ENCODE measurements around the gene KIF18B.

KIF18B gene

DNA sequence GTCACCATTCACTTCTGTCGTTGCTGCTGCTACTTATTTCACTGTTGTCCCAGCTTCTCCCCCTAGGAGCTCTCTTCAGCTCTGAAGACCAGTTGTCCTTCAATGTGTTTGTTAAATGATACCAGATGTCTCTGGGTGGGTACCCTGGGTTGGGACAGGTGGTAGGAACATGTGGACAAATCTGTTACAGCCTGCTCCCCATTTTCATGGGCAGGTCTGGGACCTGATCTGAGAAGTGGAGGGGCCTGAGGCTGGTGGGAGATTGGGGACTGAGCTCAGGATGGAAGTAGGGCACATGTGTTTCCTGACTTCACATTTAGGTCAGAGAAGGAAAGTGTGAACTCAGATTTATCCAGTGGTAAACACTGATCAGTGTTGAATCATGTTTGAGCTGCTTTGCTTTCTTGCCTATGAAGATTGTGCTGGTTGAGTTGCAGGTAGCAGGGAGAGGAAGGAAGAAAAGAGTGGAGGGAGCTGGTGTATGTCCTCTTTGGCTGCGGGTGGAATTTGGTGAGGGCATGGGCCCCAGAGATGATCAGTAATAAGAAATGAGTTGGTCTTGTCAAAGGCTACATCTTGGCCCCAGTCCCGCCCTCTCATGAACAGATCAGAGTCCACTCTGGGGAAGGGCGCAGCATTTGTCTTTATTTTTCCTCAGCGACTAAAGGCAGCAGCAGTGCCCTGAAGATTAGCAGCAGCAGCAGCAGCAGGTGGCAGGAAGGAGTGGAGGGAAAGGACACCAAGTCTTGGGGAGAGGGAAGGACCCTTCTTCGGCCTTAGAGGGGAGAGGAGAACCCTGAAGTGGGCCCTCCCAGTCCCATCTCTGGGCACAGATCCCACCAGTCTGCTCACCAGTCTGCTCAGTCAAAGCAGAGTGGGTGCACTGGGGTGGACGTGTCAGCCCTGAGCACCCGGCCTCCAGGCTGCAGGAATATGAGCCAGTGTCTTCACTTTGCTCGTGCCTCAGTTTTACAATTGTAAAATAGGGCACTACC is 42.3 kb downstream of the KIF18B start:
- DNase-seq (ENCODE audit: low read depth in 3 of 3): no peak

DNA sequence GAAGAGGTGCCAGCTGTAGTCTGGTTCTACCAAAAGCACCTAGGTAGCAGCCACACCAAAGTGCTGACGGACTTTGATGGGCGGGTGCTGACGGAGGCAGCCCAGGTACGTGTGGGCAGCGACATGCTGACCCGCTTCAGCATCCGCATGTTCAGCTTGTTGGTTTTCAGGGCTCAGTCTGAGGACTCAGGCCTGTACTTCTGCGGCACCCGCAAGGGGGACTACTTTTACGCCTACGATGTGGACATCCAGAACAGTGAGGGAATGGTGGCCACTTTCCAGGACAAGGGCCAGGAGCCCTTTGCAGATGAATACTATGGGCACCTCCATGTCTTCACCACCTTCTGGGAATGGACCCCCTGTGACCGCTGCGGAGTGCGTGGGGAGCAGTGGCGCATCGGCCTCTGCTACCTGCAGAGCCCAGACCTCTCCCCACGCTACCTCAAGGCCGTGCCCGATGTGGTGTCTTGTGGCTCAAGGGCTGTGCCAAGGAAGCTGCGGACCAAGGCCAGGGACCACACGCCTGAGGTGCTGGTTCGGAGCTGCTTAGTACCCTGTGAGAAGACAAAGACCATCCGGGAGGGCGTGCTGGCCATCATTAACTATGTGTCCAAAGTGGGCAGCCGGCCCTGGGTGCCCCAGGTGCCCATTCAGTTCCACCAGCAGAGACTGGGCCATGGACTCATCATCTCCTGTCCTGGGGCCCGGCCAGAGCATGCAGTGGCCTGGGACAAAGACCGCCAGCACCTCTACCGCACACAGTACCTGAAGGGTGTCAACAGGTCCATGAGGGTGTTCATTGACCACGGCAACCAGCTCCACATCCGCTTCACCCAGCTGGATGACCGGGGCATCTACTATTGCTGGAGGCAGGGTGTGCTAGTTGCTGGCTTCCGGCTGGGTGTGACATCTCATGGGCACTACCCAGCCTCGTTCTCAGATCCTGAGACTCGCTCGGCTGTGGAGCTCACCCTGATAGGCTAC is 43.3 kb downstream of the KIF18B start:
- DNase-seq (ENCODE audit: low read depth in 3 of 3): no peak

GRCh38 chr17:44903012-44903685 is 44.4 kb downstream of the KIF18B start:
- DNase-seq (ENCODE audit: low read depth in 3 of 3): no peak

DNA sequence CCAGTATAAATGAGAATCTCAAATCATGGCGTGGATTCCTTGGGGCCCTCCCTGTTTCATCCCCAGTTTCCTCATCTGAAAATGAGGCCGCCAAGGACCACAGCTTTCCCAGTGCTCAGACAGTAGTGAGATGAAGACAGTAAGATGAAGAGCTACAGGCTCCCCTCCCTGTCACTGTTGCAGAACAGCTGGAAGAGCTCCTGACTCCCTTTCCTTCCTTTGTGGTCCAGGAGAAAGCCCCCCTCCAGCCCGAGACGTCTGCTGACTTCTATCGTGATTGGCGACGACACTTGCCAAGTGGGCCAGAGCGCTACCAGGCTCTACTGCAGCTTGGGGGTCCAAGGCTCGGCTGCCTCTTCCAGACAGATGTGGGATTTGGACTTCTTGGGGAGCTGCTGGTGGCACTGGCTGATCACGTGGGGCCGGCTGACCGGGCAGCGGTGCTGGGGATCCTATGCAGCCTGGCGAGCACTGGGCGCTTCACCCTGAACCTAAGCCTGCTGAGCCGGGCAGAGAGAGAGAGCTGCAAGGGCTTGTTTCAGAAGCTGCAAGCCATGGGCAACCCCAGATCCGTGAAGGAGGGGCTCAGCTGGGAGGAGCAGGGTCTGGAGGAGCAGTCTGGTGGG is 45.3 kb downstream of the KIF18B start:
- no peak for DNase-seq (ENCODE audit: low read depth in 3 of 3)

DNA sequence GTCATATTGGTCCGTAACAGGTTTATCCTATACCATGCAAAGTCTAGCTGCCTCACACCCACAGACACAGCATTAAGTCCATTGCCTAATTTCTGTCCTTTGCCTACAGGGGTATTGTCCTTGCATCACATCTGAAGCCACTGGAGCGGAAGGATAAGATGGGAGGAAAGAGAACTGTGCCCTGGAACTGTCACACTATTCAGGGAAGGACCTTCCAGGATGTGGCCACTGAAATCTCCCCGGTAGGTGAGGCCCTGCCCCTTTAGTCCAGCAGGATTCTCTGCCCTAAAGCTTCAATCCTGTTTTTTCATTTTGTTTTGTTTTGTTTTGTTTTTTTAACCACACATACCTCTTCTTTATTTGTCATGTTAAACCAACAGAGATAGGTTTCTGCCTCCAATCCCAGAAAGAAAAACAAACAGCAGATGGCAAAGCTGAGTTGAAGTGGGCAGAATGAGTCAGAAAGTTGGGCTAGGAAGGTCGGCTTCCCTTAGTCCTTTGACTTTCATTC is 46.1 kb downstream of the KIF18B start:
- DNase-seq (ENCODE audit: low read depth in 3 of 3): no peak

DNA sequence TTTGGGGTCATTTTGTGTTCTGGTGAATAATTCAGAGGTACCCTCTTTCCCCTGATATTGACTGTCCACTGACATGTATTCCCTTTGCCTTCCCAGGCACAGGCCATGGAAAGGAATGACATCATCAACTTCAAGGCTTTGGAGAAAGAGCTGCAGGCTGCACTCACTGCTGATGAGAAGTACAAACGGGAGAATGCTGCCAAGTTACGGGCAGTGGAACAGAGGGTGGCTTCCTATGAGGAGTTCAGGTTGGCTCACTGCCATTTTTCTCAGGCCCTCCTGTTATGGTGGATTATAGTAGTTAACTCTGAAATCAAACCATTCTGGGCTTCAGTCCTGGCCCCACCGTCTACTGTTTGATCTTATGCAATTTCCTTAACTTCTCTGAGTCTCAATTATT is 46.7 kb downstream of the KIF18B start:
- no peak for DNase-seq (ENCODE audit: low read depth in 3 of 3)

DNA sequence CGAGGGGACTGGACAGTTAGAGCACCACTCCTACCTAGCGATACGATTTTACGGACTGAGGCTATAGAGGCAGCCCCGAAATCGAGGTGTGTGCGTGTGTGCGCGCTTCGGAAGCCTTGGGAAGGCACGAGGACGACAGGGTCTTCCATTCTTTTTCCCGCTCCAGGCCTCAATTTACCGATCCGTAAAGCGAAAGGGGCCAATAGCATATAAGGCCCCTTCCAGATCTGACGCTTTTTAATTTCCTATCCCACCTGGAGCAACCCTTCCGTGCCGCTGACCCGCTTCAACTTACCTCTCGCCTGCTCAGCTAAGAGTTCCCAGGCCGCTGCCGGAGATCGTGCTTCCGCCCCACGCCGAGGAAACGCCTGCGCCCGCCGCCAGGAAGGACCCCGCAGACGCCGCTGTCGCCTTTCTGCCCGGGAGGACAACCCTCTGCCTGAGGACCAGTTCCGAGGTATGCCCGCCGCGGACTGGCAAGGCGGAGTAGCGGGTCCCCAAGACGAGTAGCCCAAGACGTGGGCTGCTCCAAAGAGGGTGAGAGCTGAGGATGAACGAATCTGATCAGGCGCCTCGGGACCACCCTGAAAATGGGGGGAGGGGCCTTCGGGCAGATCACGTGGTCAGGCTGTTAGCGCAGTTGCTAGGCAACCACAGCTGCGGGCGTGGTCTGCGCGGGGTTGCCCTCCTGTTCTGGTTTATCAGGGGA is 48.3 kb downstream of the KIF18B start, which contains the start of gene EFTUD2:
Gene EFTUD2, minus strand, starts transcription at position 372 of the 709 bp plus-strand sequence. CDS start 4,924 bp downstream, outside the sequence.
- DNase-seq (ENCODE audit: low read depth in 3 of 3): peak; percentile 83 to 91 (median 87)

- no peak for DNase-seq (ENCODE audit: low read depth in 3 of 3)
Observed at GRCh38 chr17:44898768-44899073, 48.9 kb downstream of the KIF18B start.

GRCh38 chr17:44894642-44895041 is 52.9 kb downstream of the KIF18B start:
- no peak for DNase-seq (ENCODE audit: low read depth in 3 of 3)

GRCh38 chr17:44892250-44892649 is 55.3 kb downstream of the KIF18B start:
- DNase-seq (ENCODE audit: low read depth in 3 of 3): no peak

- no peak for DNase-seq (ENCODE audit: low read depth in 3 of 3)
Observed at GRCh38 chr17:44889003-44889402, 58.6 kb downstream of the KIF18B start.

- DNase-seq (ENCODE audit: low read depth in 3 of 3): no peak
Observed at GRCh38 chr17:44887971-44888954, 59.3 kb downstream of the KIF18B start.

DNA sequence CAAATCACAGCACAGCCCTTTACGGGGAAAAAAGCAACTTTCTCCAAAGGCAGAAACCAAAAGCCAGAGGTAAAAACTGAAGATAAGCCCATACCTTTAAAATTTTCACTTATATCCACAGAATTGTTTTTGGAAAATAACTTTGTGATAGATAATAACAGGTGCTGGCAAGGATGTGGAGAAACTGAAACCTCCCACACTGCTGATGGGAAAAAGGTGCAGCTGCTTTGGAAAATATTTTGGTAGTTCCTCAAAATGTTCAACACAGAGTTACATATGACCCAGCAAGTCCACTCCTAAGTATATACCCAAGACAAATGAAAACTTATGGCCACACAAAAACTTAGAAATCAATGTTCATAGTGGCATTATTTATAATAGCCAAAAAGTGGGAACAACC is 60.6 kb downstream of the KIF18B start:
- DNase-seq (ENCODE audit: low read depth in 3 of 3): no peak

- DNase-seq (ENCODE audit: low read depth in 3 of 3): no peak
Observed at GRCh38 chr17:44884941-44885340, 62.6 kb downstream of the KIF18B start.

GRCh38 chr17:44881145-44881544 is 66.4 kb downstream of the KIF18B start:
- DNase-seq (ENCODE audit: low read depth in 3 of 3): no peak

DNA sequence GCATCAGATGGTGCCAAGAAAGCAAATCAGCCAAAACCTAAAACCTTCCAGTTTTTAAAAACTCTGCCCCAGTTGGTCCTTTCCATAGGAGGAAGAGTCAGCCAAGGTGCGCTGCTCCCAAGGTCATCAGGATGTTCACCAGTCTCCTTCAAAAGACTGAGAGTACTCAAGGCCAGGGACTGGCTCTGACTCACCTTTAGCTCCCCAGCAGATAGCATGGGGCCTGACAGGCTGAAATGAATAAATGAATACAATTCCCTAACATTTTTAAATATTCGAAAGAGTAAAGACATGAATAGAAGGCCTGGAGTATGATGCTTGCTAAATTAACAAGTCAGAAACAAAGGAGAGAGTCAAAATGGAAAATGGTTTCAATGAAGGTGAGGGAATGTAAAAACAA is 67.5 kb downstream of the KIF18B start:
- no peak for DNase-seq (ENCODE audit: low read depth in 3 of 3)

GRCh38 chr17:44879376-44879775 is 68.2 kb downstream of the KIF18B start:
- DNase-seq (ENCODE audit: low read depth in 3 of 3): no peak

GRCh38 chr17:44878627-44879221 is 68.8 kb downstream of the KIF18B start:
- DNase-seq (ENCODE audit: low read depth in 3 of 3): no peak

- no peak for DNase-seq (ENCODE audit: low read depth in 3 of 3)
Observed at GRCh38 chr17:44877121-44877520, 70.5 kb downstream of the KIF18B start.

Data from stimulated activated CD4-positive, alpha-beta T cell treated with anti-CD3 and anti-CD28 coated beads, TNF-alpha, amount 100 ng/mL, for 24 hours (primary cell).